H9 (cell line): ENCODE data around the gene NDRG4. TPM values are rescaled to one million over a fixed set of nuclear protein-coding genes. Genes with fewer than 3 reads are reported as not detected.

Experiments used
- DNase-seq: peaks from one replicate; pipeline ENCODE4 v3.0.0-alpha.2; 2017
- H2AFZ ChIP-seq: one replicate; pipeline ENCODE4 v1.6.1; 2013; ENCODE audit warnings: mild to moderate bottlenecking, low read length, control low read depth, moderate library complexity
- H2AK5ac ChIP-seq: 2 replicates; pipeline ENCODE4 v1.6.1; 2013; ENCODE audit warnings: low read length, control low read depth, mixed read lengths; ENCODE audit not compliant: insufficient read length
- H2BK120ac ChIP-seq: one replicate; pipeline ENCODE4 v1.6.1; 2013; ENCODE audit warnings: low read depth, mild to moderate bottlenecking, low read length, control low read depth, inconsistent platforms; ENCODE audit not compliant: poor library complexity, severe bottlenecking
- H2BK12ac ChIP-seq: 2 replicates; pipeline ENCODE4 v1.6.1; 2013; ENCODE audit warnings: low read length, control low read depth, mixed read lengths, low read depth; ENCODE audit not compliant: insufficient read length
- H2BK15ac ChIP-seq: 2 replicates; pipeline ENCODE4 v1.6.1; 2013; ENCODE audit warnings: low read depth, low read length, control low read depth
- H2BK20ac ChIP-seq: one replicate; pipeline ENCODE4 v1.6.1; 2013; ENCODE audit warnings: low read depth, mild to moderate bottlenecking, low read length, control low read depth, inconsistent platforms; ENCODE audit not compliant: poor library complexity, severe bottlenecking
- H2BK5ac ChIP-seq: 2 replicates; pipeline ENCODE4 v1.6.1; 2013; ENCODE audit warnings: low read length, control low read depth, mixed read lengths; ENCODE audit not compliant: insufficient read length
- H3K14ac ChIP-seq: 2 replicates; pipeline ENCODE4 v1.6.1; 2013; ENCODE audit warnings: low read length, control low read depth; ENCODE audit not compliant: insufficient read depth
- H3K18ac ChIP-seq: 2 replicates; pipeline ENCODE4 v1.6.1; 2013; ENCODE audit warnings: low read depth, mild to moderate bottlenecking, mixed read lengths, low read length, control low read depth; ENCODE audit not compliant: insufficient read length
- H3K23ac ChIP-seq: 2 replicates; pipeline ENCODE4 v1.6.1; 2013; ENCODE audit warnings: low read length, control low read depth, mixed read lengths, low read depth; ENCODE audit not compliant: insufficient read length
- H3K23me2 ChIP-seq: 2 replicates; pipeline ENCODE4 v1.6.1; 2013; ENCODE audit warnings: low read depth, mild to moderate bottlenecking, mixed read lengths, low read length, control low read depth; ENCODE audit not compliant: insufficient read length, poor library complexity, severe bottlenecking
- H3K27ac ChIP-seq: 2 replicates; pipeline ENCODE4 v1.5.1; 2013; ENCODE audit warnings: low read length, control low read depth, mixed read lengths, low read depth; ENCODE audit not compliant: insufficient read length
- H3K27me3 ChIP-seq: 2 replicates; pipeline ENCODE4 v1.6.1; 2013; ENCODE audit warnings: low read length, control low read depth, inconsistent platforms; ENCODE audit not compliant: insufficient read depth
- H3K4ac ChIP-seq: 2 replicates; pipeline ENCODE4 v1.6.1; 2013; ENCODE audit warnings: low read depth, mild to moderate bottlenecking, control low read depth, inconsistent platforms, low read length, moderate library complexity
- H3K4me1 ChIP-seq: 2 replicates; pipeline ENCODE4 v1.6.1; 2013; ENCODE audit warnings: low read length, control low read depth, inconsistent platforms; ENCODE audit not compliant: insufficient read depth
- H3K4me2 ChIP-seq: 2 replicates; pipeline ENCODE4 v1.6.1; 2013; ENCODE audit warnings: low read length, control low read depth, mixed read lengths; ENCODE audit not compliant: insufficient read length, insufficient read depth
- H3K56ac ChIP-seq: 2 replicates; pipeline ENCODE4 v1.6.1; 2013; ENCODE audit warnings: low read depth, mild to moderate bottlenecking, mixed read lengths, low read length, control low read depth; ENCODE audit not compliant: insufficient read length
- H3K79me1 ChIP-seq: 2 replicates; pipeline ENCODE4 v1.6.1; 2013; ENCODE audit warnings: low read depth, mild to moderate bottlenecking, moderate library complexity, low read length, control low read depth, inconsistent platforms; ENCODE audit not compliant: insufficient read depth, poor library complexity, severe bottlenecking
- H3K79me2 ChIP-seq: 2 replicates; pipeline ENCODE4 v1.6.1; 2013; ENCODE audit warnings: low read length, control low read depth, inconsistent platforms; ENCODE audit not compliant: insufficient read depth
- H3K9ac ChIP-seq: 2 replicates; pipeline ENCODE4 v1.6.1; 2013; ENCODE audit warnings: low read length, control low read depth, mixed read lengths; ENCODE audit not compliant: insufficient read length; ENCODE audit errors: extremely low read depth
- H3K9me3 ChIP-seq: one replicate; pipeline ENCODE4 v1.6.1; 2013; ENCODE audit warnings: low read depth, low read length, inconsistent platforms; ENCODE audit not compliant: control insufficient read depth
- H3T11ph ChIP-seq: one replicate; pipeline ENCODE4 v1.6.1; 2013; ENCODE audit warnings: mild to moderate bottlenecking, low read length, control low read depth, inconsistent platforms
- H4K20me1 ChIP-seq: one replicate; pipeline ENCODE4 v1.6.1; 2013; ENCODE audit not compliant: control insufficient read depth, insufficient read length, insufficient read depth
- H4K5ac ChIP-seq: 2 replicates; pipeline ENCODE4 v1.6.1; 2013; ENCODE audit warnings: low read depth, mild to moderate bottlenecking, mixed read lengths, low read length, control low read depth; ENCODE audit not compliant: insufficient read length
- H4K8ac ChIP-seq: replicated peaks from 2 replicates; pipeline ENCODE4 v1.6.1; 2013; ENCODE audit warnings: low read length, control low read depth, mixed read lengths, low read depth; ENCODE audit not compliant: insufficient read length
- H4K91ac ChIP-seq: 2 replicates; pipeline ENCODE4 v1.6.1; 2013; ENCODE audit warnings: low read depth, mild to moderate bottlenecking, moderate library complexity, mixed read lengths, low read length, control low read depth; ENCODE audit not compliant: insufficient read length
- H3K27ac Mint-ChIP-seq, 3 experiments: 2 replicates in 2 of 3; 3 replicates in 1 of 3; pipeline ENCODE4 v1.8.0; 2020 to 2021; ENCODE audit warnings: mixed read lengths in 3 of 3, mild to moderate bottlenecking in 1 of 3, moderate library complexity in 1 of 3
- H3K27me3 Mint-ChIP-seq: 2 replicates; pipeline ENCODE4 v1.8.0; 2021; ENCODE audit warnings: low read depth, mild to moderate bottlenecking, moderate library complexity, mixed read lengths
- H3K36me3 Mint-ChIP-seq, 3 experiments: 2 replicates in 2 of 3; 3 replicates in 1 of 3; pipeline ENCODE4 v1.8.0; 2020 to 2021; ENCODE audit warnings: low read depth in 3 of 3, mixed read lengths in 3 of 3; ENCODE audit not compliant: insufficient read depth in 1 of 3
- H3K4me1 Mint-ChIP-seq, 2 experiments: 2 replicates each; pipeline ENCODE4 v1.8.0; 2020; ENCODE audit warnings: mixed read lengths in 2 of 2
- H3K4me3 Mint-ChIP-seq, 2 experiments: 2 replicates in 1 of 2; 3 replicates in 1 of 2; pipeline ENCODE4 v1.8.0; 2020 to 2021; ENCODE audit warnings: mild to moderate bottlenecking in 2 of 2, mixed read lengths in 2 of 2, moderate library complexity in 1 of 2
- H3K9me3 Mint-ChIP-seq, 2 experiments: 2 replicates in 1 of 2; 3 replicates in 1 of 2; pipeline ENCODE4 v1.8.0; 2020; ENCODE audit warnings: mild to moderate bottlenecking in 2 of 2, mixed read lengths in 2 of 2, moderate library complexity in 1 of 2
- CTCF ChIP-seq: fragments of 200-600 bp; sonication (generic); conservative IDR thresholded peaks from 3 replicates; pipeline ENCODE4 v1.8.0; 2021; ENCODE audit warnings: antibody characterized with exemption, mild to moderate bottlenecking
- WGBS: extraction: QIAGEN DNeasy Blood & Tissue Kit; methylation state at CpG from one replicate; pipeline ENCODE4 v1.1.7; 2013; ENCODE audit warnings: missing lambda C conversion rate, low lambda C conversion rate, mixed read lengths; ENCODE audit not compliant: insufficient read length; ENCODE audit errors: extremely low coverage; 5-methylcytosine and 5-hydroxymethylcytosine counted together
- total RNA-seq: library from RNA; stranded (reverse); gene quantifications from 2 replicates; pipeline ENCODE4 v1.2.1, GENCODE V29; 2021

The NDRG4 gene
- total RNA-seq, 1 experiment from 2014 or later = 18.6 TPM

DNA sequence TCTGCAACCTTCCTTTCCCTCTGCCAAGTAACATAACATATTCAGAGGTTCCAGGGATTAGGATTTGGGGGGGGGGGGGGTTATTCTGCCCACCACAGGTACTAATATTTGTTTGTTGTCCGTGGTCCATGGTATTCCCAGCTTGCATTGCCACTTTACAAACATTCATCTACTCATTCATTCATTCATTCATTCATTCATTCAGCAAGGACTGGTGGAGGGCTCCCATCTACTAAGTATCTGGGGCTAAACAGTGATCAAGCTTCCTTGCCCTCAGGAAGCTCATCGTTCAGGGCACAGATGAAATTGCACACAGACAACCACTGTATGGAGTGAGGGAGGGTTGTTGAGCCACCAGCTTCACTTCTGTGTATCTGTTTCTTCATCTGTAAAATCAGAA lies 45.8 kb upstream of the NDRG4 start:
- Mint-ChIP-seq H3K4me1 (peaks cover 0 to 10% of the 10 kb centered on the region in 2 experiments; a peak in 2 of 4 replicates), H3K9me3 (no peaks in the 10 kb centered on the region)

More for the DNA sequence above, 45.8 kb upstream of the NDRG4 start:
- Histone ChIP-seq H3K79me1 (no peaks in the 10 kb centered on the region), H3K18ac (no peak overlapping the region), H3T11ph (no peak overlapping the region), H3K9ac (no peak overlapping the region), H2AFZ (no peak overlapping the region), H3K4ac (no peak overlapping the region), H4K20me1 (no peaks in the 10 kb centered on the region), H3K56ac (no peak overlapping the region), H3K79me2 (no peaks in the 10 kb centered on the region), H2BK120ac (no peak overlapping the region), H2BK20ac (no peak overlapping the region), H2AK5ac (no peak overlapping the region), H2BK12ac (no peak overlapping the region), H2BK5ac (no peak overlapping the region), H2BK15ac (no peak overlapping the region), H3K27ac (no peak overlapping the region), H4K8ac (no peak overlapping the region), H3K9me3 (no peaks in the 10 kb centered on the region), H4K91ac (no peak overlapping the region), H3K23me2 (no peaks in the 10 kb centered on the region), H3K4me1 (no peaks in the 10 kb centered on the region), H3K23ac (no peak overlapping the region), H3K4me2 (no peak overlapping the region), H4K5ac (no peak overlapping the region), H3K14ac (no peak overlapping the region), H3K27me3 (no peaks in the 10 kb centered on the region)
- H3K36me3 Mint-ChIP-seq = no peaks in the 10 kb centered on the region
- no peak overlapping the region for H3K4me3 Mint-ChIP-seq
- no peak for DNase-seq
- no CpG with 5 or more reads among the region's 2 CpGs for WGBS
- no peak overlapping the region for H3K27ac Mint-ChIP-seq
- peaks cover 45% of the 10 kb centered on the region for H3K27me3 Mint-ChIP-seq
- TF ChIP-seq CTCF = no peak
